ENCODE data around the gene LYRM7.
"Not testable (repeated sequence)": the region's sequence is repeated elsewhere in the genome, so short reads cannot be mapped to it uniquely, and the experiment has no call there.

The LYRM7 gene

DNA sequence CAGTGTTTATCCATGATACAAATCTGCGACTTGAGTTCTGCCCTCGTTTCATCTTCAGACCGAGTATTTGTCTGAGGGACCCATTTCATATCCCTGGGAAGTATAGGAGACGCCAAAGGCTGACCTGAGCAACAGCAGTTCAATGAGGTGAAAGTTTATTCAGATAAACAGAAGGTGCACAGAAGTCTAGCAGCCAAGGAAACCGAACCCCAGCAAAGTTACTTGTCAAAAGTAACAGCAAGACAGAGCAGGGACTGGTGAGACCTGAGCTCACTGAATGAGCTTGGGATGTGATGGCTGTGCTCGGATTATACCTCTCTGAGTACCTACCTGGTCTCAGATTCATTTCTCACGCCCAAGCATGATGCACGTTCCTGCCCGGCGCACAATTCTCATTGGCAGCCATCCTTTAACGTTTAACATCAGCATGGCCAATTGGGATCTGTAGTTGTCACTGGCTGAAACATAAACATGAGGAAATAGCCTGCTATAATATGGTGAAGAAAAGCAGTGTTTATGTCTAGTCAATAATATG is 599 bp downstream of the LYRM7 start:
- Histone ChIP-seq H3K9ac (ENCODE audit: low read depth in 1 of 2, low read length in 2 of 2) (peak overlapping the region; percentile 73 to 82), H3K9me3 (ENCODE audit: control insufficient read depth in 1 of 2, low read length in 2 of 2) (no peaks in the 10 kb centered on the region), H3K36me3 (ENCODE audit: control insufficient read depth in 1 of 2, insufficient read depth in 2 of 2, low read length in 2 of 2) (peaks cover 0 to 2% of the 10 kb centered on the region in 2 donors), H3K27me3 (ENCODE audit: control insufficient read depth in 1 of 2, insufficient read depth in 2 of 2, low read length in 2 of 2) (no peaks in the 10 kb centered on the region), H3K4me3 (ENCODE audit: low read depth in 1 of 2, low read length in 2 of 2) (peak overlapping the region; percentile 85 to 90), H3K27ac (ENCODE audit: low read depth, low read length) (peak overlapping the region; percentile 47), H3K4me1 (ENCODE audit: control insufficient read depth in 1 of 2, insufficient read depth in 2 of 2, low read length in 2 of 2) (peaks cover 11 to 12% of the 10 kb centered on the region in 2 donors)

DNA sequence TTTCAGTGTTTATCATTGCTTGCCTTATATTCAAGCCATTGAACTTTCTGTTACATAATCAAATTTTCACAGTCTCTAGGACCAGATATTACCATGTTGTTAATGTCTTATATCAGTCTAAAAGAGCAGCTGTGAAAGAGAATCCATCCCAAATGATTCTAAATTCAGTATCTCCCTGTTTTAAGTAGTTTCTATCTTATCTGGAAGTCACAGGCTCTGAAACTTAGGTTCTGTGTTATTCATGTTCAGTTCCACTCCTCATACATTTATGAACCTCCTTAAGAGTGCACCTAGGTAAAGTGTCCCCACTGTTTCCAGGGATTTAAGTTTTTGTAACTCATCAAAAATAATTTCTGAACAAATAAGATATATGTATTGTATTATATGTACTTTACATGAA is 9.7 kb downstream of the LYRM7 start:
- H3K36me3 ChIP-seq (ENCODE audit: control insufficient read depth in 1 of 2, insufficient read depth in 2 of 2, low read length in 2 of 2), result peaks cover 0 to 8% of the 10 kb centered on the region in 2 donors
- no peaks in the 10 kb centered on the region for H3K4me1 ChIP-seq (ENCODE audit: control insufficient read depth in 1 of 2, insufficient read depth in 2 of 2, low read length in 2 of 2)
- no peak overlapping the region for H3K9ac ChIP-seq (ENCODE audit: low read depth in 1 of 2, low read length in 2 of 2)
- H3K27me3 ChIP-seq (ENCODE audit: control insufficient read depth in 1 of 2, insufficient read depth in 2 of 2, low read length in 2 of 2), result no peaks in the 10 kb centered on the region
- H3K4me3 ChIP-seq (ENCODE audit: low read depth in 1 of 2, low read length in 2 of 2), result no peak overlapping the region
- no peaks in the 10 kb centered on the region for H3K9me3 ChIP-seq (ENCODE audit: control insufficient read depth in 1 of 2, low read length in 2 of 2)
- H3K27ac ChIP-seq (ENCODE audit: low read depth, low read length), result no peak overlapping the region

DNA sequence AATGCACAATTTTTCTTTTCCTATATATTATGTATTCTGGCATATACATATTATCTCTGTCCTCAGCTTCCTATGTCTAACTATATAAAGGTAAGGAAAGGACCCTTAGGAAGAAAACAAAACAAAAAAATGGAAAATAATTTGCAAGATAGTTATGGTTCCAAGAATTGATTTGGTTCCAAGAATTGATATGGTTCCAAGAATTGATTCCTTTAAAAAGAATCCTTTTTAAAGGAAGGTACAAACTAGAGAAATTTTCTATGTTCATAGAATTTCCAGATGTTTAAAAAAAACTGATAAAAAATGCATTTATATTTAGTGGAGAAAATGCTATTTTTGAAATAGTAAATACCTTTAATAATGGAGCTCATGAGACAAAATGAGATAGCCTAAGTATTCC is 12.1 kb downstream of the LYRM7 start:
- Histone ChIP-seq H3K27me3 (ENCODE audit: control insufficient read depth in 1 of 2, insufficient read depth in 2 of 2, low read length in 2 of 2) (no peaks in the 10 kb centered on the region), H3K4me1 (ENCODE audit: control insufficient read depth in 1 of 2, insufficient read depth in 2 of 2, low read length in 2 of 2) (no peaks in the 10 kb centered on the region), H3K4me3 (ENCODE audit: low read depth in 1 of 2, low read length in 2 of 2) (no peak overlapping the region), H3K36me3 (ENCODE audit: control insufficient read depth in 1 of 2, insufficient read depth in 2 of 2, low read length in 2 of 2) (peaks cover 0 to 10% of the 10 kb centered on the region in 2 donors), H3K27ac (ENCODE audit: low read depth, low read length) (no peak overlapping the region), H3K9me3 (ENCODE audit: control insufficient read depth in 1 of 2, low read length in 2 of 2) (no peaks in the 10 kb centered on the region), H3K9ac (ENCODE audit: low read depth in 1 of 2, low read length in 2 of 2) (no peak overlapping the region)

DNA sequence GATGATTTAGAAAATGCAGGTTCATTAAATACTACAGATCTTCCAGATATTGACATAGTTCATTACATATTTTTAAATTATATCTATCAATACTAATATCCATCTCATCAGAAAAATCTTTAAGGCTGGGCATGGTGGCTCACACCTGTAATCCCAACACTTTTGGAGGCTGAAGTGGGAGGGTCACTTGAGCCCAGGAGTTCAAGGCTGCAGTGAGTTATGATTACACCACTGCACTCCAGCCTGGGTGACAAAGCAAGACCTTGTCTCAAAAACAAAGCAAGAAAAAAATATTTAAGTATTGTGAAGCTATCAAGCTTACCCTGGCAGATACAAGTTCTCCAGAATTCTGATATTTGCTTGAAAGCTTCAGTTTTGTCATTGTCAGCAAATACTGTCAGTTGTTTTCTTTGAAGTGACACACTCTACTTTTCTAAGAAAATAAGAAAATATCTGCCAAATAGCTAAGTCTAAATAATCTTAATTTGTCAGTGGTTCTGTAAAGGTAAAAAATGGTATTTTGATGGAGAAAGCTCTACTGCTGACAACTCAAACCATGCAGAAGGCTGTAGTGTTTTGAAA is 14.9 kb downstream of the LYRM7 start:
- no peaks in the 10 kb centered on the region for H3K4me1 ChIP-seq (ENCODE audit: control insufficient read depth in 1 of 2, insufficient read depth in 2 of 2, low read length in 2 of 2)
- H3K27ac ChIP-seq (ENCODE audit: low read depth, low read length), result no peak overlapping the region
- H3K36me3 ChIP-seq (ENCODE audit: control insufficient read depth in 1 of 2, insufficient read depth in 2 of 2, low read length in 2 of 2), result peaks cover 0 to 12% of the 10 kb centered on the region in 2 donors
- no peaks in the 10 kb centered on the region for H3K27me3 ChIP-seq (ENCODE audit: control insufficient read depth in 1 of 2, insufficient read depth in 2 of 2, low read length in 2 of 2)
- H3K9me3 ChIP-seq (ENCODE audit: control insufficient read depth in 1 of 2, low read length in 2 of 2), result no peaks in the 10 kb centered on the region
- H3K4me3 ChIP-seq (ENCODE audit: low read depth in 1 of 2, low read length in 2 of 2), result no peak overlapping the region
- H3K9ac ChIP-seq (ENCODE audit: low read depth in 1 of 2, low read length in 2 of 2), result no peak overlapping the region

DNA sequence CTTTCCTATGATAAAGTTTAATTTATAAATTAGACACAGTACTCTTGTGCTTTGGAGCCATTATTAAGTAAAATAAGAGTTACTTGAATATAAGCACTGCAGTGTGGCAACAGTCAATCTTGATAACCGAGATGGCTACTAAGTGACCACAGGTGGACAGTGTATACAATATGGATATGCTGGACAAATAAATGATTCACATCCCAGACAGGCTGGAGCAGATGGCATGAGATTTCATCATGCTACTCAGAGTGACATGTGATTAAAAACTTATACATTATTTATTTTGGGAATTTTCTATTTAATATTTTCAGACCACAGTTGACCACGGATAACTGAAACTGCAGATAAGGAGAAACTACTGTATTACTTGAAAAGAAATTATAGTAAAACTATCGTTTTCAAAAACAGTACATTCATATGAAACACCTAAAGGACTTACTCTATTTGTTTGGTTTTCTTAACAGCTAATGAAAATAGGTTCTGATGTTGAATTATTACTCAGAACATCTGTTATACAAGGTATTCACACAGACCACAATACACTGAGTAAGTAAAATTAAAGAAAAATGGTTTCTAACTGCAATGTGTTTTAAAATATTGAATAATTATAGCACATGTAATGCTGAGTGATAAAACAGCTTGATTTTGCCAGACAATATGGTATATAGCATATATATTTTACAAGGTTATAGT is 16.0 kb downstream of the LYRM7 start:
- no peak overlapping the region for H3K27ac ChIP-seq (ENCODE audit: low read depth, low read length)
- H3K27me3 ChIP-seq (ENCODE audit: control insufficient read depth in 1 of 2, insufficient read depth in 2 of 2, low read length in 2 of 2), result no peaks in the 10 kb centered on the region
- no peaks in the 10 kb centered on the region for H3K4me1 ChIP-seq (ENCODE audit: control insufficient read depth in 1 of 2, insufficient read depth in 2 of 2, low read length in 2 of 2)
- H3K36me3 ChIP-seq (ENCODE audit: control insufficient read depth in 1 of 2, insufficient read depth in 2 of 2, low read length in 2 of 2), result peaks cover 0 to 12% of the 10 kb centered on the region in 2 donors
- no peaks in the 10 kb centered on the region for H3K9me3 ChIP-seq (ENCODE audit: control insufficient read depth in 1 of 2, low read length in 2 of 2)
- no peak overlapping the region for H3K9ac ChIP-seq (ENCODE audit: low read depth in 1 of 2, low read length in 2 of 2)
- H3K4me3 ChIP-seq (ENCODE audit: low read depth in 1 of 2, low read length in 2 of 2), result no peak overlapping the region

DNA sequence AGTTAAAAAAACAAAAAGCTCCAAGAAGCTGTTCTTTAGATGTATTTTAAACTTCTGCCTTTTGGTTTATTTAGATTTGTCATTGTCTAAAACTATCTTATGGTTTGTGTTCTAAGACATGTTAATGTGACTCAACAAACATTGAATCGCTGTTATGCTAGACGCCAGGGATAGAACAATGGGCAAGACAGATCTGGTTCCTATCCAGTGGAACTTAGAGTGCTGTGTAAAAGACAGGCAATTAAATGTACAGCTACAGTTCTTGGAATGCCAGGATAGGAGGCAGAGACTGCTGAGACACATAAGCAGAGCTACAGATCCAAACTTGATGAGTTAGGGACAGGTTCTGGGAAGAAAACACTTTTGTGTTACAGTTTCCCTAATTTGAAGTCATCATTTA is 22.4 kb downstream of the LYRM7 start:
- no peak overlapping the region for H3K4me3 ChIP-seq (ENCODE audit: low read depth in 1 of 2, low read length in 2 of 2)
- H3K27ac ChIP-seq (ENCODE audit: low read depth, low read length), result no peak overlapping the region
- no peak overlapping the region for H3K9ac ChIP-seq (ENCODE audit: low read depth in 1 of 2, low read length in 2 of 2)
- no peaks in the 10 kb centered on the region for H3K36me3 ChIP-seq (ENCODE audit: control insufficient read depth in 1 of 2, insufficient read depth in 2 of 2, low read length in 2 of 2)
- no peaks in the 10 kb centered on the region for H3K27me3 ChIP-seq (ENCODE audit: control insufficient read depth in 1 of 2, insufficient read depth in 2 of 2, low read length in 2 of 2)
- H3K4me1 ChIP-seq (ENCODE audit: control insufficient read depth in 1 of 2, insufficient read depth in 2 of 2, low read length in 2 of 2), result peaks cover 5% of the 10 kb centered on the region in 2 donors
- no peaks in the 10 kb centered on the region for H3K9me3 ChIP-seq (ENCODE audit: control insufficient read depth in 1 of 2, low read length in 2 of 2)

DNA sequence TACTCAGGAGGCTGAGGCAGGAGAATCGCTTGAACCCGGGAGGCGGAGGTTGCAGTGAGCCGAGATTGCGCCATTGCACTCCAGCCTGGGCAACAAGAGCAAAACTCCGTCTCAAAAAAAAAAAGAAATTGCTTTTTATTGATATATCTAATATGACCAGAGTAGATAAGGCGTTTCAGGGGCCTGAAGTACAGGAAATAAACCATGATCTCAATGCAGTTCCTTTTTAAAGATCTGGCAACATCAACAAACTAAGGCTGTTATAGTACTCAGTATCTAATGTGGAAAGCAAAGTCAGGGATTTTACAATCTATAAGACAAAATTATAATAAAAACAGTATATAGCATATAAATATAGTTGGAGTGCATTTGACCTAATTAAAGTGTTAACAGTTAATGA is 23.2 kb downstream of the LYRM7 start:
- not testable (repeated sequence) for H3K36me3 ChIP-seq (ENCODE audit: control insufficient read depth in 1 of 2, insufficient read depth in 2 of 2, low read length in 2 of 2); H3K9me3 ChIP-seq (ENCODE audit: control insufficient read depth in 1 of 2, low read length in 2 of 2); H3K9ac ChIP-seq (ENCODE audit: low read depth in 1 of 2, low read length in 2 of 2); H3K4me1 ChIP-seq (ENCODE audit: control insufficient read depth in 1 of 2, insufficient read depth in 2 of 2, low read length in 2 of 2); H3K27me3 ChIP-seq (ENCODE audit: control insufficient read depth in 1 of 2, insufficient read depth in 2 of 2, low read length in 2 of 2); H3K4me3 ChIP-seq (ENCODE audit: low read depth in 1 of 2, low read length in 2 of 2); H3K27ac ChIP-seq (ENCODE audit: low read depth, low read length)

DNA sequence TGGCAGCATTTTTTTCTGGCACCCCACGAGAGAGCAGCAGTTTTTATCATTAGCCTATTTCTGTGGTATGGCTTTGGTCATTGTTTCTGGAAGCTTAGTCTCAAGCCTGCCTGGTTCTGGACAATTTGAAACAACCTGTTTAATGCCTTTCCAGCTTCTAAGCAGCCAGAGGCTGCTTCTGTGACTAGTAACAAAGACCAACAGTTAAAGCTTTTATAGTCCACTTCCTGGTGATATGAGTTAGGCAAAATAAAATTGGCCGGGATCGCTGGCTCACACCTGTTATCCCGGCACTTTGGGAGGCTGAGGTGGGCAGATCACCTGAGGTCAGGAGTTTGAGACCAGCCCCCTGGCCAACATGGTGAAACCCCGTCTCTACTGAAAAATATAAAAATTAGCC is 24.0 kb downstream of the LYRM7 start:
- Histone ChIP-seq H3K9me3 (ENCODE audit: control insufficient read depth in 1 of 2, low read length in 2 of 2) (no peaks in the 10 kb centered on the region), H3K27me3 (ENCODE audit: control insufficient read depth in 1 of 2, insufficient read depth in 2 of 2, low read length in 2 of 2) (no peaks in the 10 kb centered on the region), H3K4me3 (ENCODE audit: low read depth in 1 of 2, low read length in 2 of 2) (peak overlapping the region in 1 of 2 donors; percentile 18), H3K36me3 (ENCODE audit: control insufficient read depth in 1 of 2, insufficient read depth in 2 of 2, low read length in 2 of 2) (no peaks in the 10 kb centered on the region), H3K4me1 (ENCODE audit: control insufficient read depth in 1 of 2, insufficient read depth in 2 of 2, low read length in 2 of 2) (peaks cover 5% of the 10 kb centered on the region in 2 donors), H3K9ac (ENCODE audit: low read depth in 1 of 2, low read length in 2 of 2) (no peak overlapping the region), H3K27ac (ENCODE audit: low read depth, low read length) (no peak overlapping the region)

DNA sequence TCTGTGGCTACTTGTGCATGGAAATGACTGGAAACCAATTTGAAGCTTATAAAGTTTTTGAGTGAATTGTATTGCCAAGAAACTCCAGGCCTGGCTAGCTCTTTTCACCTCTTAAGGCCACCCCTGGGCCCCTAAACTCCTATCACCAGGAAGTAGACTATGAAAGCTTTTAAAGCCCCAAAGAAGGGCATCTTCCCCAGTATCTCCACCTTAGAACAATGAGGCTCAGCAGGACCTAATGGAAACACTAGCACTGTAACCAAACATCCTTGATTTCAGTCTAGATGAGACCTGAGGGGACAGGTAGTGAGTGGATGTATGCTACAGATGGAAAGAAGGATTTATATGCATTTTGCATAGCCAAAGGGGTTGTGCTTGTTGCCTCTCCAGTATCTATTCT is 25.0 kb downstream of the LYRM7 start:
- H3K9me3 ChIP-seq (ENCODE audit: control insufficient read depth in 1 of 2, low read length in 2 of 2), result no peaks in the 10 kb centered on the region
- H3K27ac ChIP-seq (ENCODE audit: low read depth, low read length), result no peak overlapping the region
- H3K9ac ChIP-seq (ENCODE audit: low read depth in 1 of 2, low read length in 2 of 2), result no peak overlapping the region
- peaks cover 5% of the 10 kb centered on the region in 2 donors for H3K4me1 ChIP-seq (ENCODE audit: control insufficient read depth in 1 of 2, insufficient read depth in 2 of 2, low read length in 2 of 2)
- H3K27me3 ChIP-seq (ENCODE audit: control insufficient read depth in 1 of 2, insufficient read depth in 2 of 2, low read length in 2 of 2), result no peaks in the 10 kb centered on the region
- no peak overlapping the region for H3K4me3 ChIP-seq (ENCODE audit: low read depth in 1 of 2, low read length in 2 of 2)
- peaks cover 0 to 3% of the 10 kb centered on the region in 2 donors for H3K36me3 ChIP-seq (ENCODE audit: control insufficient read depth in 1 of 2, insufficient read depth in 2 of 2, low read length in 2 of 2)

DNA sequence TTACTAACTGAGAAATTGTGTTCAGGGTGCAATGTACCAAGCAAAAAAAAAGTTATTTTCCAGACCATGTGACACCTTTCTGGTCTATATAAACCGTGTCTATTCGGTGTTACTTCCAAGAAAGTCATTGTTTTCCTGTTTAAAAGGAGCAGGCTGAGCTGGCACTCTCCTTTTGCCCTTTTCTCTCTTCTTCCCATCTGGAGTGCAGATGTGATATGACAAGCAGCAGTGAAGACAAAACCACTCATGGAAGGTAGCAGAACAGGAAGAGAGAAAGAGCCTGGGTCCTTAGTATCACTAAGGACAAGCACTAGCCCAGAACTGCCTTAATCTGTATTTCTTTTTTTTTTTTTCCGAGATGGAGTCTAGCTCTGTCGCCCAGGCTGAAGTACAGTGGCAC is 25.6 kb downstream of the LYRM7 start:
- H3K9me3 ChIP-seq (ENCODE audit: control insufficient read depth in 1 of 2, low read length in 2 of 2), result no peaks in the 10 kb centered on the region
- peaks cover 0 to 3% of the 10 kb centered on the region in 2 donors for H3K36me3 ChIP-seq (ENCODE audit: control insufficient read depth in 1 of 2, insufficient read depth in 2 of 2, low read length in 2 of 2)

More for the DNA sequence above, 25.6 kb downstream of the LYRM7 start:
- no peaks in the 10 kb centered on the region for H3K27me3 ChIP-seq (ENCODE audit: control insufficient read depth in 1 of 2, insufficient read depth in 2 of 2, low read length in 2 of 2)
- H3K4me1 ChIP-seq (ENCODE audit: control insufficient read depth in 1 of 2, insufficient read depth in 2 of 2, low read length in 2 of 2), result peaks cover 5% of the 10 kb centered on the region in 2 donors
- no peak overlapping the region for H3K9ac ChIP-seq (ENCODE audit: low read depth in 1 of 2, low read length in 2 of 2)
- no peak overlapping the region for H3K27ac ChIP-seq (ENCODE audit: low read depth, low read length)
- no peak overlapping the region for H3K4me3 ChIP-seq (ENCODE audit: low read depth in 1 of 2, low read length in 2 of 2)

Data from duodenal mucosa (tissue), 2 donors.